Activated T-cell treated with anti-CD3 and anti-CD28 coated beads for 1 hour (primary cell): Measurements from ENCODE around the gene PCBP2.
"Not testable (repeated sequence)": the region's sequence is repeated elsewhere in the genome, so short reads cannot be mapped to it uniquely, and the experiment has no call there.

Source experiments
- DNase-seq: peaks from one replicate; pipeline ENCODE4 v3.0.0-alpha.2; 2020; ENCODE audit warnings: low read depth

The PCBP2 gene

GRCh38 chr12:53472056-53472582 is 20.2 kb downstream of the PCBP2 start:
- DNase-seq = no peak

- no peak for DNase-seq
These were observed 22.2 kb downstream of the PCBP2 start for GRCh38 chr12:53474077-53474476.

GRCh38 chr12:53474819-53475218 is 22.9 kb downstream of the PCBP2 start:
- no peak for DNase-seq

GRCh38 chr12:53476769-53477209 is 24.9 kb downstream of the PCBP2 start:
- DNase-seq = no peak

- DNase-seq = no peak
These were observed 27.0 kb downstream of the PCBP2 start for GRCh38 chr12:53478865-53479264.

GRCh38 chr12:53479331-53479730 is 27.4 kb downstream of the PCBP2 start:
- no peak for DNase-seq

GRCh38 chr12:53480491-53481442 is 28.9 kb downstream of the PCBP2 start:
- no peak for DNase-seq

GRCh38 chr12:53481458-53481857 is 29.6 kb downstream of the PCBP2 start:
- not testable (repeated sequence) for DNase-seq

- no peak for DNase-seq
These were observed 30.2 kb downstream of the PCBP2 start for GRCh38 chr12:53481939-53482586.

GRCh38 chr12:53482626-53483168 is 30.8 kb downstream of the PCBP2 start:
- DNase-seq = no peak

- DNase-seq = no peak
These were observed 31.5 kb downstream of the PCBP2 start for GRCh38 chr12:53483225-53483978.

- DNase-seq = no peak
These were observed 32.1 kb downstream of the PCBP2 start for GRCh38 chr12:53483979-53484377.

GRCh38 chr12:53484686-53485575 is 33.0 kb downstream of the PCBP2 start:
- DNase-seq = no peak

- no peak for DNase-seq
These were observed 34.2 kb downstream of the PCBP2 start for GRCh38 chr12:53485955-53486735.

- no peak for DNase-seq
These were observed 35.0 kb downstream of the PCBP2 start for GRCh38 chr12:53486736-53487487.

- DNase-seq = no peak
These were observed 37.5 kb downstream of the PCBP2 start for GRCh38 chr12:53489242-53489864.

GRCh38 chr12:53492188-53492587 is 40.3 kb downstream of the PCBP2 start:
- DNase-seq = no peak

GRCh38 chr12:53492830-53493609 is 41.1 kb downstream of the PCBP2 start:
- DNase-seq = peak; percentile 78
